HCT116 (cell line): Measurements from ENCODE around the gene TUBD1. TPM values are rescaled to one million over a fixed set of nuclear protein-coding genes. Genes with fewer than 3 reads are reported as not detected.

Experiments used
- ATAC-seq: fragments of 200-7000 bp; cut with Tn5 transposase; 2 replicates; pipeline ENCODE4 v1.9.1; 2020; ENCODE audit warnings: mild to moderate bottlenecking, moderate library complexity
- BruUV-seq: library from RNA; stranded (reverse); fragments of 400-500 nt; replicated peaks from 2 replicates; lab custom pipeline; 2021; lab: Mats Ljungman, UMichigan
- CTCF ChIA-PET: fragments of 300-600 bp; sonication (Branson Sonifier 250); formaldehyde crosslinking; loops from one replicate; lab custom pipeline; 2021; ENCODE audit warnings: antibody characterized with exemption; lab: Charles Lee
- POLR2A ChIA-PET: fragments of 300-600, 350-600 bp; sonication (Branson Sonifier 250); formaldehyde crosslinking; loops from one replicate; lab custom pipeline; 2021; ENCODE audit warnings: antibody characterized with exemption; lab: Charles Lee
- RAD21 ChIA-PET, 2 experiments: fragments of 300-600 bp; sonication (Branson Sonifier 250); formaldehyde crosslinking; loops; one replicate each; lab custom pipeline; 2023; ENCODE audit warnings: low total read pairs in 2 of 2; ENCODE audit not compliant: uncharacterized antibody in 2 of 2, unreplicated experiment in 2 of 2, low non-redundant PET in 1 of 2; lab: Charles Lee
- DNase-seq: peaks from one replicate; pipeline ENCODE4 v3.0.0-alpha.2; 2010; ENCODE audit warnings: low read depth, low spot score
- H2AFZ ChIP-seq: fragments of 200-600 bp; shearing (Covaris generic), sonication (generic); 2 replicates; pipeline ENCODE4 v1.6.1; 2017; ENCODE audit warnings: low read depth, mixed run types, mixed read lengths, antibody characterized with exemption, low read length; ENCODE audit not compliant: poor library complexity, severe bottlenecking
- H3K27ac ChIP-seq: 2 replicates; pipeline ENCODE4 v1.5.1; 2012; ENCODE audit warnings: low read depth, low read length
- H3K27me3 ChIP-seq: fragments of 200-600 bp; sonication (generic); 2 replicates; pipeline ENCODE4 v1.6.1; 2016; ENCODE audit warnings: mixed run types, low read length, mixed read lengths; ENCODE audit not compliant: insufficient read depth
- H3K36me3 ChIP-seq, 2 experiments: fragments of 200-500 bp in 1 of 2; fragments of 200-600 bp in 1 of 2; sonication (Bioruptor generic) in 1 of 2; sonication (generic) in 1 of 2; 2 replicates each; pipeline versions ENCODE4 v1.5.1 to v1.6.1; 2014 to 2016; ENCODE audit warnings: low read length in 2 of 2, inconsistent platforms in 1 of 2, mixed read lengths in 1 of 2, mixed run types in 1 of 2; ENCODE audit not compliant: insufficient read depth in 2 of 2, control insufficient read depth in 1 of 2
- H3K4me1 ChIP-seq, 2 experiments: fragments of 200-600 bp in 1 of 2; sonication (generic) in 1 of 2; 2 replicates each; pipeline versions ENCODE4 v1.5.1 to v1.6.1; 2012 to 2017; ENCODE audit warnings: low read length in 2 of 2, inconsistent platforms in 1 of 2, mild to moderate bottlenecking in 1 of 2, mixed read lengths in 1 of 2, mixed run types in 1 of 2, moderate library complexity in 1 of 2; ENCODE audit not compliant: insufficient read depth in 2 of 2, control insufficient read depth in 1 of 2
- H3K4me2 ChIP-seq: fragments of 200-600 bp; sonication (generic); 2 replicates; pipeline ENCODE4 v1.6.1; 2017; ENCODE audit warnings: mixed run types, low read length, mixed read lengths
- H3K4me3 ChIP-seq, 2 experiments: fragments of 200-600 bp in 1 of 2; sonication (generic) in 1 of 2; replicated peaks in 1 of 2; 2 replicates each; pipeline ENCODE4 v1.5.1; 2011 to 2016; ENCODE audit warnings: low read length in 2 of 2, control low read depth in 1 of 2, low read depth in 1 of 2, mild to moderate bottlenecking in 1 of 2, mixed read lengths in 1 of 2, mixed run types in 1 of 2
- H3K79me2 ChIP-seq: fragments of 200-600 bp; sonication (generic); 2 replicates; pipeline ENCODE4 v1.6.1; 2017; ENCODE audit warnings: mild to moderate bottlenecking, mixed run types, low read length, moderate library complexity, mixed read lengths; ENCODE audit not compliant: insufficient read depth
- H3K9ac ChIP-seq: fragments of 200-600 bp; sonication (generic); 2 replicates; pipeline ENCODE4 v1.6.1; 2016; ENCODE audit warnings: low read length, mixed read lengths
- H3K9me2 ChIP-seq: fragments of 200-600 bp; sonication (generic), shearing (Covaris generic); 2 replicates; pipeline ENCODE4 v1.6.1; 2017; ENCODE audit warnings: mixed run types, mild to moderate bottlenecking, moderate library complexity; ENCODE audit not compliant: insufficient read depth
- H3K9me3 ChIP-seq, 2 experiments: fragments of 200-500 bp in 1 of 2; fragments of 200-600 bp in 1 of 2; sonication (Bioruptor generic) in 1 of 2; sonication (generic) in 1 of 2; 2 replicates each; pipeline ENCODE4 v1.6.1; 2014 to 2017; ENCODE audit warnings: low read length in 2 of 2, mixed read lengths in 2 of 2, inconsistent platforms in 1 of 2, low read depth in 1 of 2, mild to moderate bottlenecking in 1 of 2, mixed run types in 1 of 2, moderate library complexity in 1 of 2; ENCODE audit not compliant: control insufficient read depth in 1 of 2, insufficient read depth in 1 of 2
- H4K20me1 ChIP-seq: fragments of 200-600 bp; sonication (generic), shearing (Covaris generic); 2 replicates; pipeline ENCODE4 v1.6.1; 2017; ENCODE audit warnings: mixed run types, mild to moderate bottlenecking, moderate library complexity; ENCODE audit not compliant: insufficient read depth
- JUND ChIP-seq: IDR thresholded peaks from 2 replicates; pipeline ENCODE4 v1.6.1; 2012
- POLR2AphosphoS5 ChIP-seq: IDR thresholded peaks from 2 replicates; pipeline ENCODE4 v1.6.1; 2011; ENCODE audit warnings: mild to moderate bottlenecking, low read depth, low read length, moderate library complexity
- YY1 ChIP-seq: IDR thresholded peaks from 2 replicates; pipeline ENCODE4 v1.6.1; 2011; ENCODE audit warnings: low read length, low read depth, moderate library complexity, mild to moderate bottlenecking; ENCODE audit not compliant: insufficient replicate concordance; ENCODE audit errors: extremely low read depth
- ZNF274 ChIP-seq: fragments of 200-500 bp; sonication (Bioruptor generic); IDR thresholded peaks from 2 replicates; pipeline ENCODE4 v1.6.1; 2014; ENCODE audit warnings: mild to moderate bottlenecking, low read depth, low read length, inconsistent platforms
- intact Hi-C: fragments of 100-400 bp; cut with micrococcal nuclease; formaldehyde crosslinking; loops from 2 replicates; pipeline ENCODE4 v1.10.0; 2022
- total RNA-seq: library from RNA; stranded (reverse); gene quantifications from one replicate; pipeline ENCODE4 v1.2.1, GENCODE V29; 2021; ENCODE audit not compliant: unreplicated experiment
- TF ChIP-seq, protein P1 (sequence below): IDR thresholded peaks from 2 replicates; pipeline ENCODE4 v1.6.1; 2011; ENCODE audit warnings: mild to moderate bottlenecking, low read length, moderate library complexity; ENCODE audit not compliant: insufficient replicate concordance; ENCODE audit errors: extremely low read depth

Gene TUBD1
- total RNA-seq, 1 experiment from 2014 or later: 13.0 TPM

DNA sequence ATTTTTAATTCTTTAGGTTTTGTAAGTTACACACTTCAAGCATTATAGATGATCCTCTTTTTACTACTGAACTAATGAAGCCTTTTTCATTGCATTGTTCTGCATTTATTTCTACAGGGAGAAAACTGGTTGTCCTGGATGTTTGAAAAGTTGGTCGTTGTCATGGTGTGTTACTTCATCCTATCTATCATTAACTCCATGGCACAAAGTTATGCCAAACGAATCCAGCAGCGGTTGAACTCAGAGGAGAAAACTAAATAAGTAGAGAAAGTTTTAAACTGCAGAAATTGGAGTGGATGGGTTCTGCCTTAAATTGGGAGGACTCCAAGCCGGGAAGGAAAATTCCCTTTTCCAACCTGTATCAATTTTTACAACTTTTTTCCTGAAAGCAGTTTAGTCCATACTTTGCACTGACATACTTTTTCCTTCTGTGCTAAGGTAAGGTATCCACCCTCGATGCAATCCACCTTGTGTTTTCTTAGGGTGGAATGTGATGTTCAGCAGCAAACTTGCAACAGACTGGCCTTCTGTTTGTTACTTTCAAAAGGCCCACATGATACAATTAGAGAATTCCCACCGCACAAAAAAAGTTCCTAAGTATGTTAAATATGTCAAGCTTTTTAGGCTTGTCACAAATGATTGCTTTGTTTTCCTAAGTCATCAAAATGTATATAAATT is 53.0 kb downstream of the TUBD1 start:
- intact Hi-C loops: no loop called here
- H3K9ac ChIP-seq: peak overlapping the region; percentile 92
- ChIA-PET POLR2A (interaction anchor here (0.8 to 15.2 kb wide), 9 partner anchors 11 to 132 kb away, joined by 3 to 443 read pairs (median 5); partner anchors contain the start of genes PTRH2 and VMP1), CTCF (interaction anchor here (4.1 kb wide), 1 partner anchor 87 kb away, joined by 40 read pairs; no protein-coding TSS in a partner anchor), RAD21 (no interaction called here)
- DNase-seq (no peak), ATAC-seq (no peak)
- H3K4me3 ChIP-seq: peak overlapping the region; percentile 74 to 78
- H3K27me3 ChIP-seq: no peaks in the 10 kb centered on the region
- H3K9me3 ChIP-seq: no peaks in the 10 kb centered on the region
- peaks cover 22 to 32% of the 10 kb centered on the region in 2 experiments for H3K36me3 ChIP-seq
- H3K9me2 ChIP-seq: no peaks in the 10 kb centered on the region
- peak overlapping the region; percentile 97 for H3K27ac ChIP-seq
- no peak overlapping the region for H2AFZ ChIP-seq
- no peak for TF ChIP-seq ZNF274
- no peak for TF ChIP-seq JUND
- peak; percentile 6 for TF ChIP-seq YY1
- peak; percentile 93 for TF ChIP-seq POLR2AphosphoS5
- TF ChIP-seq, protein P1, sequence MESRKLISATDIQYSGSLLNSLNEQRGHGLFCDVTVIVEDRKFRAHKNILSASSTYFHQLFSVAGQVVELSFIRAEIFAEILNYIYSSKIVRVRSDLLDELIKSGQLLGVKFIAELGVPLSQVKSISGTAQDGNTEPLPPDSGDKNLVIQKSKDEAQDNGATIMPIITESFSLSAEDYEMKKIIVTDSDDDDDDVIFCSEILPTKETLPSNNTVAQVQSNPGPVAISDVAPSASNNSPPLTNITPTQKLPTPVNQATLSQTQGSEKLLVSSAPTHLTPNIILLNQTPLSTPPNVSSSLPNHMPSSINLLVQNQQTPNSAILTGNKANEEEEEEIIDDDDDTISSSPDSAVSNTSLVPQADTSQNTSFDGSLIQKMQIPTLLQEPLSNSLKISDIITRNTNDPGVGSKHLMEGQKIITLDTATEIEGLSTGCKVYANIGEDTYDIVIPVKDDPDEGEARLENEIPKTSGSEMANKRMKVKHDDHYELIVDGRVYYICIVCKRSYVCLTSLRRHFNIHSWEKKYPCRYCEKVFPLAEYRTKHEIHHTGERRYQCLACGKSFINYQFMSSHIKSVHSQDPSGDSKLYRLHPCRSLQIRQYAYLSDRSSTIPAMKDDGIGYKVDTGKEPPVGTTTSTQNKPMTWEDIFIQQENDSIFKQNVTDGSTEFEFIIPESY: no peak
- H4K20me1 ChIP-seq: peaks cover 12% of the 10 kb centered on the region; the same call in 1 of the 2 replicates
- H3K4me2 ChIP-seq: peak overlapping the region; percentile 84
- peaks cover 55 to 84% of the 10 kb centered on the region in 2 experiments for H3K4me1 ChIP-seq
- no TSS peak for BruUV-seq
- H3K79me2 ChIP-seq: peaks cover 37% of the 10 kb centered on the region
